NOMO-1 treated with dmso at 0.1 percent for 144 hours (cell line): ENCODE measurements around the gene SMPDL3B.

Experiments used
- DNase-seq: peaks from one replicate; lab custom pipeline; 2025; ENCODE audit not compliant: unreplicated experiment; lab: John Stamatoyannopoulos, UW

The SMPDL3B gene

GRCh38 chr1:27940297-27940696, 5.5 kb downstream of the SMPDL3B start:
- peak; percentile 10 for DNase-seq

- DNase-seq: no peak
Observed at GRCh38 chr1:27940870-27941560, 6.2 kb downstream of the SMPDL3B start.

- DNase-seq: no peak
Observed at GRCh38 chr1:27941671-27942540, 7.1 kb downstream of the SMPDL3B start.

GRCh38 chr1:27945020-27945419, 10.2 kb downstream of the SMPDL3B start:
- no peak for DNase-seq

GRCh38 chr1:27949027-27949426, 14.2 kb downstream of the SMPDL3B start:
- DNase-seq: no peak

GRCh38 chr1:27951396-27951795, 16.6 kb downstream of the SMPDL3B start:
- DNase-seq: no peak

- no peak for DNase-seq
Observed at GRCh38 chr1:27952147-27952546, 17.3 kb downstream of the SMPDL3B start.

GRCh38 chr1:27954186-27954585, 19.4 kb downstream of the SMPDL3B start:
- no peak for DNase-seq

- DNase-seq: no peak
Observed at GRCh38 chr1:27955076-27955475, 20.3 kb downstream of the SMPDL3B start.

GRCh38 chr1:27956761-27957160, 22.0 kb downstream of the SMPDL3B start:
- no peak for DNase-seq

- no peak for DNase-seq
Observed at GRCh38 chr1:27957655-27958054, 22.9 kb downstream of the SMPDL3B start.

- DNase-seq: no peak
Observed at GRCh38 chr1:27958513-27958912, 23.7 kb downstream of the SMPDL3B start.

- DNase-seq: peak; percentile 66
Observed at GRCh38 chr1:27959792-27960603, 25.2 kb downstream of the SMPDL3B start, which contains the start of gene XKR8. TSS of gene XKR8 (plus strand) at chr1:27959973. CDS start at chr1:27960070, 97 bp downstream.

- DNase-seq: no peak
Observed at GRCh38 chr1:27960762-27961645, 26.2 kb downstream of the SMPDL3B start.

GRCh38 chr1:27961646-27962221, 26.9 kb downstream of the SMPDL3B start:
- DNase-seq: no peak

- DNase-seq: no peak
Observed at GRCh38 chr1:27963393-27963792, 28.6 kb downstream of the SMPDL3B start.

GRCh38 chr1:27966402-27967105, 31.8 kb downstream of the SMPDL3B start:
- DNase-seq: no peak

GRCh38 chr1:27967106-27967883, 32.5 kb downstream of the SMPDL3B start:
- no peak for DNase-seq
